ENCODE data around the gene NPFFR1. TPM values are rescaled to one million over a fixed set of nuclear protein-coding genes. Genes with fewer than 3 reads are reported as not detected.

Gene NPFFR1
- total and polyA plus RNA-seq, 7 donors, result under 0.01 to 0.01 TPM; not detected in 5

DNA sequence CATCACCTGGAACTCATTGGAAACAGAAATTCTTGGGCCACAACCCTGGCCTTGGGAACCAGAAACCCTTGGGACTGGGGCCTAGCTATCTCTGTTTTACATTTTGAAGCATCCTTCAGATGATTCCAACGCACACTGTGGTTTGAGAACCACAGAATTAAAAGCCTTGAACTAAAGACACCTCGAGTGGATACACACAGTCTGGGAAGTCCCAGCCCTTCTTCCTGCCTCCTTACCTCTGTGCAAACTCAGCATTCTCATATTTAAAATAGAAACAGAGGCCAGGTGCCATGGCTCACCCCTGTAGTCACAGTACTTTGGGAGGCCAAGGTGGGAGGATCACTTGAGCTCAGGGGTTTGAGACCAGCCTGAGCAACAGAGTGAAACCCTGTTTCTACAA is 12.9 kb downstream of the NPFFR1 start:
- no peak for DNase-seq
- no peaks in the 10 kb centered on the region for H3K36me3 ChIP-seq (ENCODE audit: insufficient read depth in 1 of 2, low read depth in 1 of 2)
- H3K27me3 ChIP-seq (ENCODE audit: insufficient read depth in 3 of 3, low read length in 2 of 3), result no peaks in the 10 kb centered on the region
- peaks cover 5% of the 10 kb centered on the region for H3K4me1 ChIP-seq
- no peaks in the 10 kb centered on the region for H3K9me3 ChIP-seq
- intact Hi-C loops (cut with DNase I), result loop anchor here in 1 of 2 donors (5.0 kb wide), 1 partner anchor 91 kb away; no protein-coding TSS in a partner anchor
- no peak overlapping the region for H3K27ac ChIP-seq
- no peak for ATAC-seq
- TF ChIP-seq, protein P1, sequence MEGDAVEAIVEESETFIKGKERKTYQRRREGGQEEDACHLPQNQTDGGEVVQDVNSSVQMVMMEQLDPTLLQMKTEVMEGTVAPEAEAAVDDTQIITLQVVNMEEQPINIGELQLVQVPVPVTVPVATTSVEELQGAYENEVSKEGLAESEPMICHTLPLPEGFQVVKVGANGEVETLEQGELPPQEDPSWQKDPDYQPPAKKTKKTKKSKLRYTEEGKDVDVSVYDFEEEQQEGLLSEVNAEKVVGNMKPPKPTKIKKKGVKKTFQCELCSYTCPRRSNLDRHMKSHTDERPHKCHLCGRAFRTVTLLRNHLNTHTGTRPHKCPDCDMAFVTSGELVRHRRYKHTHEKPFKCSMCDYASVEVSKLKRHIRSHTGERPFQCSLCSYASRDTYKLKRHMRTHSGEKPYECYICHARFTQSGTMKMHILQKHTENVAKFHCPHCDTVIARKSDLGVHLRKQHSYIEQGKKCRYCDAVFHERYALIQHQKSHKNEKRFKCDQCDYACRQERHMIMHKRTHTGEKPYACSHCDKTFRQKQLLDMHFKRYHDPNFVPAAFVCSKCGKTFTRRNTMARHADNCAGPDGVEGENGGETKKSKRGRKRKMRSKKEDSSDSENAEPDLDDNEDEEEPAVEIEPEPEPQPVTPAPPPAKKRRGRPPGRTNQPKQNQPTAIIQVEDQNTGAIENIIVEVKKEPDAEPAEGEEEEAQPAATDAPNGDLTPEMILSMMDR (IDR thresholded peaks at IDR 0.05), result no peak
- WGBS, 3 donors, result 84 to 90% (median 88%) methylated on average over 2 of the region's 2 CpGs
- H3K4me3 ChIP-seq, result no peak overlapping the region

DNA sequence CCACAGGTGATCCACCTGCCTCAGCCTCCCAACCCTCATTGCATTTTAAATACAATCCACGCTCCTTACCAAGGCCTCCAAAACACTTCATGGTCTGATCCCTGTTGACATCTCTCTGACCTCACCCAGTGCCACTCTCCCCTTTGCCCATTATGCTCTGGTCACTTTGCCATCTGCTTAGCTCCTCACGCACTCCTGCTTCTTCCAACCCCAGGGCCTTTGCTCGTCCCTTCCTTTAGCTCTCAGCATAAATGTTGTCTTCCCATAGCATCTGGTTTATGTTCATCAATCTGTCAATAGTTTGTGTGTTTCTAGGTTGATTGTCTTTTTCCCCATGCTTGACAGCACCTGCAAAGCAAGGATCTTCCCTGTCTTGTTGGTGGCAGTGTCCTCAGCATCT is 14.1 kb downstream of the NPFFR1 start:
- Histone ChIP-seq H3K27ac (no peak overlapping the region), H3K9me3 (no peaks in the 10 kb centered on the region), H3K36me3 (ENCODE audit: insufficient read depth in 1 of 2, low read depth in 1 of 2) (no peaks in the 10 kb centered on the region), H3K27me3 (ENCODE audit: insufficient read depth in 3 of 3, low read length in 2 of 3) (no peaks in the 10 kb centered on the region), H3K4me1 (peaks cover 5% of the 10 kb centered on the region), H3K4me3 (no peak overlapping the region)
- 93 to 98% (median 96%) methylated on average over 3 of the region's 3 CpGs for WGBS, 3 donors
- DNase-seq (no peak), ATAC-seq (no peak)
- TF ChIP-seq, protein P1 (IDR thresholded peaks at IDR 0.05), result no peak
- intact Hi-C loops (cut with DNase I), result loop anchor here (5.0 kb wide), 1 partner anchor 93 kb away; no protein-coding TSS in a partner anchor

DNA sequence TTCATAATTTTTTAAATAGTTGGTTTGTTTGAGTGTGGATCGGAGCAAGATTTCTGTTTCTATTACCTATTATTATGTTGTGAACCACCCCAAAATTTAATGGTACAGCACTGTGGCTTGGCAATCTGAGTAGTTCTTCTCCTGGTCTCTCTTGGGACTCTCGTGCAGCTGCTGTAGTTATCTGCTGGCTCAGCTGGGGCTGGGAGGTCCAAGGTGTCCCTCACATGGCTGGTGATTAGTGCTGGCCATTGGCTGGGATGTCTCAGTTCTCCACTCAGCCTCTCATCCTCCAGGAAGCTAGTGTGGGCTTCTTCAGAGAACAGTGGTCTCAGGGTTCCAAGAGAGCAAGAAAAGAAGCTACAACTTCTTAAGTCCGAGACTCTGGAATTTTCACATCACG is 15.4 kb downstream of the NPFFR1 start:
- H3K4me1 ChIP-seq, result peaks cover 5% of the 10 kb centered on the region
- TF ChIP-seq, protein P1 (IDR thresholded peaks at IDR 0.05), result no peak
- intact Hi-C loops (cut with DNase I), result loop anchor here in 1 of 2 donors (5.0 kb wide), 1 partner anchor 94 kb away; no protein-coding TSS in a partner anchor
- H3K36me3 ChIP-seq (ENCODE audit: insufficient read depth in 1 of 2, low read depth in 1 of 2), result no peaks in the 10 kb centered on the region
- H3K27ac ChIP-seq, result no peak overlapping the region
- H3K4me3 ChIP-seq, result no peak overlapping the region
- no peak for ATAC-seq
- no peak for DNase-seq
- no peaks in the 10 kb centered on the region for H3K9me3 ChIP-seq
- 72 to 79% (median 76%) methylated on average over 4 of the region's 4 CpGs for WGBS, 3 donors
- H3K27me3 ChIP-seq (ENCODE audit: insufficient read depth in 3 of 3, low read length in 2 of 3), result no peaks in the 10 kb centered on the region

DNA sequence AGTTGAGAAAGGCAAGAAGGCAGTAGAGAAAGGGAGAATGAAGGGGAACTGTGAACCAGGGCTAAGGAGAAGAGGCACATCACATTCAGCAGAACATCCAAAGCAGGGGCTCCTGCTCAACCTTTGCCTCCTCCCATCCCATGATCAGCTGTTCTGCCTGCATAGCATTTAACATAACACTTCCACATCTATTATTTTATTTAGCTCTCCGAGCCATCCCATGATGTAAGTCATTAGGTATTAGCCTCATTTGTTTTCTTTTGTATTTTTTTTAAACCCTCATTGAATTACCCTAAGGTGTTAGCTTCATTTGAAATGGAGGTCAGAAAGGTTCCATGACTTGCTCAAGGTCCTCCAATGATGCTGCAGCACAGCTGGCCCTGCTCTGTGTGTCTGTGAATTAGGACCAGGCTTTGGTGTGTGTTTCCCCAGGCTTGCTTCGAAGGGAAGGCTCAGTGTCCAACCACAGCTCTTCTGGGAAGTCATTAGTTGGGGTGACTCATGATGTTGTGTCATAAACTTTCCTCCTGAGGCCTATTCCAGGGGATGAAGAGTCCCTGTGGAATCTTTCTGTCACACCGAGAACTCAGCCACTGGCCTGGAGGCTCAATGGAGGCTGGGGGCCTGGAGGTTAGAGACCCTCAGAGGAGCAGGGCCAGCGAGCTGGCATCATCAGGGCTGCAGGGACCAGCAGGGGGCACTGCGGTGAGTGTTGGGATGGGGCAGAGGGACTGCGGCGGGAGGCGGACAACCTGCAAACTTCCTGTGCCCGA is 16.5 kb downstream of the NPFFR1 start:
- H3K27me3 ChIP-seq (ENCODE audit: insufficient read depth in 3 of 3, low read length in 2 of 3), result no peaks in the 10 kb centered on the region
- WGBS, 3 donors, result 63% methylated on average over 9 of the region's 9 CpGs
- H3K4me3 ChIP-seq, result no peak overlapping the region
- intact Hi-C loops (cut with DNase I), result loop anchor here in 1 of 2 donors (5.0 kb wide), 1 partner anchor 95 kb away; no protein-coding TSS in a partner anchor
- H3K36me3 ChIP-seq (ENCODE audit: insufficient read depth in 1 of 2, low read depth in 1 of 2), result no peaks in the 10 kb centered on the region
- no peaks in the 10 kb centered on the region for H3K9me3 ChIP-seq
- peaks cover 5% of the 10 kb centered on the region for H3K4me1 ChIP-seq
- DNase-seq (no peak), ATAC-seq (peak; percentile 69 to 87 (median 79))
- TF ChIP-seq, protein P1 (IDR thresholded peaks at IDR 0.05), result no peak
- H3K27ac ChIP-seq, result no peak overlapping the region

Measured in psoas muscle (tissue), 8 donors.